B cell (primary cell): ENCODE results near the gene KRT74.

Experiments
- CTCF ChIP-seq: fragments of 200-600 bp; IDR thresholded peaks from one replicate; pipeline ENCODE4 v1.8.0; 2022; ENCODE audit warnings: antibody characterized with exemption, mild to moderate bottlenecking
- EZH2 ChIP-seq: IDR thresholded peaks from 2 replicates; pipeline ENCODE4 v1.6.1; 2012; ENCODE audit warnings: borderline replicate concordance, low read depth, mild to moderate bottlenecking, moderate library complexity, low read length; ENCODE audit not compliant: insufficient read depth, poor library complexity, severe bottlenecking

GRCh38 chr12:52612431-52613383 is 39.1 kb upstream of the KRT74 start:
- no peak for TF ChIP-seq CTCF
- TF ChIP-seq EZH2, result no peak
